Measurements from ENCODE around the gene ATP6V0C.
A peak's percentile ranks its signal among the peaks of the same experiment; 100 is the strongest.
"Not testable (repeated sequence)": the region's sequence is repeated elsewhere in the genome, so short reads cannot be mapped to it uniquely, and the experiment has no call there.

The ATP6V0C gene

GRCh38 chr16:2475413-2476344 lies 38.1 kb upstream of the ATP6V0C start:
- DNase-seq, result no peak

- DNase-seq, result no peak
These were observed 37.4 kb upstream of the ATP6V0C start for GRCh38 chr16:2476345-2476720.

GRCh38 chr16:2476741-2477140 lies 37.0 kb upstream of the ATP6V0C start:
- no peak for DNase-seq

GRCh38 chr16:2477327-2477726 lies 36.4 kb upstream of the ATP6V0C start:
- no peak for DNase-seq

- DNase-seq, result no peak
These were observed 35.5 kb upstream of the ATP6V0C start for GRCh38 chr16:2478279-2478678.

- DNase-seq, result not testable (repeated sequence)
These were observed 33.8 kb upstream of the ATP6V0C start for GRCh38 chr16:2479996-2480395.

- DNase-seq, result no peak
These were observed 32.8 kb upstream of the ATP6V0C start for GRCh38 chr16:2480948-2481347.

- DNase-seq, result no peak
These were observed 32.1 kb upstream of the ATP6V0C start for GRCh38 chr16:2481676-2482075.

- no peak for DNase-seq
These were observed 31.5 kb upstream of the ATP6V0C start for GRCh38 chr16:2482249-2482648.

- DNase-seq, result no peak
These were observed 30.8 kb upstream of the ATP6V0C start for GRCh38 chr16:2482708-2483534.

- DNase-seq, result no peak
These were observed 29.5 kb upstream of the ATP6V0C start for GRCh38 chr16:2483939-2484897.

- no peak for DNase-seq
These were observed 28.7 kb upstream of the ATP6V0C start for GRCh38 chr16:2484898-2485508.

- no peak for DNase-seq
These were observed 27.8 kb upstream of the ATP6V0C start for GRCh38 chr16:2485811-2486507.

GRCh38 chr16:2486645-2487516 lies 26.9 kb upstream of the ATP6V0C start:
- peak; percentile 78 for DNase-seq

- no peak for DNase-seq
These were observed 26.3 kb upstream of the ATP6V0C start for GRCh38 chr16:2487517-2487842.

- no peak for DNase-seq
These were observed 25.7 kb upstream of the ATP6V0C start for GRCh38 chr16:2487903-2488531.

- no peak for DNase-seq
These were observed 24.2 kb upstream of the ATP6V0C start for GRCh38 chr16:2489581-2489980.

- no peak for DNase-seq
These were observed 23.3 kb upstream of the ATP6V0C start for GRCh38 chr16:2490190-2491105.

GRCh38 chr16:2492292-2492691 lies 21.5 kb upstream of the ATP6V0C start:
- DNase-seq, result no peak
